NCI-H2107 treated with DMSO at 0.1 percent for 48 hours (cell line): Measurements from ENCODE around the gene ULBP1.
"Not testable (repeated sequence)": the region's sequence is repeated elsewhere in the genome, so short reads cannot be mapped to it uniquely, and the experiment has no call there.

Source experiments
- DNase-seq: peaks from one replicate; lab custom pipeline; 2025; ENCODE audit not compliant: unreplicated experiment; lab: John Stamatoyannopoulos, UW

Gene ULBP1

DNA sequence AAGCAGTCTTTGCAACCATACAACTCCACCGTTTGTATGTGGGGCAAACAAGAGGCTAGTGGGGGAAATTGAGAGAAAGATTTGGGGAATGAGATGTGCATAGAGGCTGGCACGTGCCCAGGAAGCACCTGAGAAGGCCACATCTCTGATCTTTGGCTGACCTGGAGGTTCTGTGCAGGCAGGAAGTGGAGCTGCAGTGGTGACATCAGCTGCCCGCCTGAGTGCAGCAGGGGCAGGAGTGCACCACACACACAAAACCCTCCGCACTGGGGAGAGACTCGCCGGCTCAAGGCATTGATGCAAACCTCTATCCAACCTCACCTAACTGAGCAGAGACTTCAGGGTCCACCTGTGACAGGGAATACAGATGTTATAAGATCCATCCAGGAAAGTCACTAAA is 10.7 kb downstream of the ULBP1 start:
- not testable (repeated sequence) for DNase-seq

DNA sequence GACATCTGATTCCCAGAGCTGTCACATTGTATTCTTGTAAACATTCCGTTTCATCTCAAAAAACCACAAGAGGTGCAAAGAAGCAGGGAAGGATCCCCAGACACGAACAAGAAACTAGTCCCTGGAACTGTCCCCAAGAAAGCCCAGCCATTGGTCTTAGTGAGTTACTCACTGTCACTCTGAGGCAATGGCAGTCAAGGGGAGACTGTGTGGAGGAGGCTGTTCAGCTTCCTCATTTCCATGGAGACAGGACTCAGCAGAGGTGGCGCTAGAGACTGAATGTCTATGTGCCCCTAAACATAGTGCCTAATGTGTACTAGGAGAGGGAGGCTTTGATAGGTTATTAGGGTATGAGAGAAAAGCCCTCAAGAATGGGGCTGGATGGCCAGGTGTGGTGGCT is 11.1 kb downstream of the ULBP1 start:
- no peak for DNase-seq

DNA sequence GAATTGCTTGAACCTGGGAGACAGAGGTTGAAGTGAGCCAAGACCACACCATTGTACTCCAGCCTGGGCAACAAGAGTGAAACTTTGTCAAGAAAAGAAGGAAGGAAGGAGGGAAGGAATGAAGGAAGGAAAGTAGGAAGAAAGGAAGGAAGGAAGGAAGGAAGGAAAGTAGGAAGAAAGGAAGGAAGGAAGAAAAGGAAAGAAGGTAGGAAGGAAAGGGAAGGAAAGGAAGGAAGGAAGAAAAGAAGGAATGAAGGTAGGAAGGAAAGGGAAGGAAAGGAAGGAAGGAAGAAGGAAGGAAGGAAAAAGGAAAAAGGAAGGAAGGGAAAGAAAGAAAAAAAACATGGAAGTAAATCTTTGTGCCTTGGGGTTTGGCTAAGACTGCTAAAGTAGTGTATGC is 11.7 kb downstream of the ULBP1 start:
- DNase-seq, result no peak

DNA sequence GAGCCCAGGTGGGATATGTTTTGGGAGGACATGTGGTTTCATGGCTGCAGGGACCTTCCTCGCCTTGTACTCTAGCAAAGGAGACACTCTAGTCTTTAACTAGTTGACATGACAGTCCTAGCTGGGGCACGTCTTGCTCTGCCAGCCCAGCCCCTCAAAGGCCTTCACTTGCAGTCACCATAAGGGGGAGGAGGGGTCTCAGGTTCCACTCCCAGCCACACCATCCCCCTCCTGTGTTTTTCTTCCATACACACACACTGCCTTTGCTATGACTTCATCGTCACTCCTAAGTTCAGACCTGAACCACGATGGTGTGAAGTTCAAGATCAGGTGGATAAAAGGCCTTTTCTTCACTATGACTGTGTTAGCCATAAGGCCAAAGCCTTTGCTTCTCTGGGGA is 13.5 kb downstream of the ULBP1 start:
- no peak for DNase-seq

DNA sequence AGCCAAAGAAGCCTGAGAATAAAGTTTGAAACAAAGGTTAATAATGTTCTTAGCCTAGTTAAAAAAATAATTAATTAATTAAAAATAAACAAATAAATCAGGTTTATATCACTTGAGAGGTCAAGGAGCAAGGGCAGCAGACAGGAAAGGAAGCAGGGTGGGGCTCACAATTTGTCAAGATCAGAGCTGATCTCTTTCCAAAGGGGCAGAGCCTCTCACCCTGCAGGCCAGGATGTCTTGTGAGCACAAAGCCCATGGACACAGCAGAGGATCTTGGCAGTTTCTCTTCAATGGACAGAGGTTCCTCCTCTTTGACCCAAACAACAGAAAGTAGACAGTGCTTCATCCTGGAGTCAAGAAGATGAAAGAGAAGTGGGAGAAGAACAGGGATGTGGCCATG is 14.9 kb downstream of the ULBP1 start:
- no peak for DNase-seq

DNA sequence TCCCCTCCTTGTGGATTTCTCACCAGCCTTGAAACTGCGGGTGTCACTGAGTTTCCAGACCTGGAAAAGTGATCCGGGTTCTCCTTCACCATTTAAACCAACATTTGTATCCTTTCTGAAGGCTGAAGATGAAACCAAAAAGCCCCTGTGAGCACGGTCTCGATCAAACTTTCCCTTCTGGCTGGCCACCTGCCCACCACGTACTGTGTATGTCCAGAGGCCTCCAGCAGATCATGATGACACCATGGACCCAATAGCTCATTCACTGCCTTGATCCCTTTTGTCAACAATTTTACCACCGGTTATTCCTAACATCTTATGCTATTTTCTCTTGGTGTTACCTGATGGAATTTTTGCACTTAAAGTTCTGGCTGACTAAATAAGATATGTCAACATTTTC is 15.6 kb downstream of the ULBP1 start:
- DNase-seq, result no peak

DNA sequence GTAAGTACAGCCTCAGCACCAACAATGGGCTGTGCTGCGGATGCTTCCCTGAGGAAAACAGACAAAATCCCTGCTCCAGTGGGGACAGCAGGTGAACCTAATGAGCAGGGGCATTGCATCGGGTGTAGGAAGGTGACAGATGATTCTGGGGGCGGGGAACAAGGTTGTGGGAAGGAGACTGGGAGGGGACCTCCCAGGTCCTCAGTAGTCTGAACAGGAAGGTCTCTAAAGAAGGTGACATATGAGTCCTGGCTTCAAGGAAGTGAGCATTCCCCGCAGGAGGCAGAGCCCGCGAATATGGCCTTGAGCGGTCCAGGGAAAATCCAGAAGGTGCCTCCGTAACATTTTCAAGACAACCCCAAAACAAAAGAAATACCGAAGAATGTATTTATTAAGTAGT is 19.4 kb downstream of the ULBP1 start:
- DNase-seq, result no peak

DNA sequence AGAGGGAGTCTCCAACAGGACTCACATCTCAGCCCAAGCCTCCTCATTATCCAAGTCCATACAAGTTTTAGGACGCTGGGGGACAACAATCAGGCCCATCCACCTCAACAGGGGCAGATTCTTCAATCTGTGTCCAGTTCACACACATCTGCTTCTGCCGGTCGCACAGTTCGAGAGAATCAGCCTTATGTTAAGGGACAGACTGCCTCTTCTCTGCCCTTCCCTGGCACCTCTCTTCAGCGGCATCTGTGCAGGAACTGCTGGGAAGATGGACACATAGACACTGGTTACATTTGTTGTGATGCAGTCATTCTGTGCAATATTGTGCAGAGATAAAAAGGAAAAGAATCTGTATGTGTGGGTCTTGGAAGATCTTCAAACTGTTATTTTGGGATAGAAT is 21.0 kb downstream of the ULBP1 start:
- no peak for DNase-seq

DNA sequence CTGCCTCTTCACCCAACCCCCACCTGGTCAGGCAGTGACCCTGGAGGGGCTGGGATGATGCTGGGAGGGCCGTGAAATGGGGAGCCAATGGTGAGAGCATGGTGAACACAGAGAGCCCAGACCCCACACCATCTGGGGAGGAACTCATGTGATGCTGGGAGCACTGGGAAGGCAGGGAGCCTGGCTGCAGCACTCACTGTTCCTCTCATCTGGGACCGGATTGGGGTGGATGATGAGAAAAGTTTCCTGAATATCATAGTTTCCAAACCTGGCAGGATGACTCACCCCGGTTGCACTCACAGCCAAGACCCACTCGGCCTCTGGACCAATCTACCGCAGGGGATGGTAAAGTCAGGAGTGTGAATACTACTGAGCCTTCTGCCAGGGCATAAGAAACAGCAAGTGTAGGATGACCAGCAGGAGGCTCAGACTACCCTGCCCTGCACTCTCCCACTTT is 21.8 kb downstream of the ULBP1 start:
- DNase-seq, result no peak

DNA sequence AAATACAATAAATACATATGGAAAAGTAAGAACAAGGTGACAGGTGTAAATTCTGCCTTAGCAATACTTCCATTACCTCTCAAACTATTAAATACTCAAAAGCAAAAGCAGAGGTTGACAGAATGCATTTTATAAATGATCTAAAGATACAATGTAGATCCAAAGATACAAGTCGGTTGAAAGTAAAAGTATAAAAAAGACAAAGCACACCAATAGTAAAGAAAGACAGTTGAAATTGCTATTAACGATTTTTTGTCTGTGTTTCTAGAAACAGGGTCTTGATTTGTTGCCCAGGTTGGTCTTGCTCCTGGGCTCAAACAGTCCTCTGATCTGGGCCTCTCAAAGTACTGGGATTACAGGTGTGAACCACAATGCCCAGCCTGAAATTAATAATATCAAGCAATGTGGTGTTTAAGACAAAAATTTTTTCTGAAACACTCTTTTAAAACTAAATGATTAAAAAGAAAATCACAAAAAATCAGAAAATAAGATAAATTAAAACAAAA is 23.9 kb downstream of the ULBP1 start:
- no peak for DNase-seq

DNA sequence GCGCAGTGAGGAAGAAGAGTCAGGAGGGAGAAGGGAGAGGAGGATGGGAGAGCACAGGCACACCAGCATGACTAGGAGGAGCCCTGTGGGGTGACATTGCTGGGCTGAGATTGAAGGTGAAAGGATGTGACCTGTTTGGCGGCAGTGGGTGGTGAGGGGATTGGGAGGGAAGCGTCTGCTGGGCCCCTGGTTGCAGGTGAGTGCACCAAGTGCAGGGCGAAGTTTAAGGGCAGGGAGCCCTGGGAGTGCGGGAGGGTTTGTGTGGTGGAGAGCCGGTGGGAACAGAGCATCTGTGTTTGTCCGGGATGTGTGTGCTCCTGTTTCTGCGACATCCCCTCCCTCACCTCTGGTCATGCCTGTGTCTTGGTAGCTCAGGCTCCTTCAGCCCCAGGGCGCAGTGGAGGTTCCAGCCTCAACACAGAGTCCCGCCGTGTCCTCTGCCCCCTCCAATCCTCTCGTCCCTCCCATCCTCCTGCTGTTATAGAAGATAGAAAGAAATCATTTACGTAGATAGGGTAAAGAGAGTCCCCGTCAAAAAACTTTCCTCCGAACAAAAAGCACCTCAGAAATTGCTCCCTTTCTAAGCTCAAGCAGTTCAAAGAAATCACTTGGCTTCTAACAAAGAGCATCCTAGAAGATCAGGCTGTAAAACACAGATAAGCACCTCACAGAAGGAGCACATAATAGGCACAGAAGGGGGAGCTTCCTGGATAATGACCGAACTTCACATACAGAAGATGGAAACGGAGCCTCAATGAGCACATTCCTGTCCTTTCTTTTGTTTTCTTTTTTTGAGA is 25.0 kb downstream of the ULBP1 start:
- no peak for DNase-seq

DNA sequence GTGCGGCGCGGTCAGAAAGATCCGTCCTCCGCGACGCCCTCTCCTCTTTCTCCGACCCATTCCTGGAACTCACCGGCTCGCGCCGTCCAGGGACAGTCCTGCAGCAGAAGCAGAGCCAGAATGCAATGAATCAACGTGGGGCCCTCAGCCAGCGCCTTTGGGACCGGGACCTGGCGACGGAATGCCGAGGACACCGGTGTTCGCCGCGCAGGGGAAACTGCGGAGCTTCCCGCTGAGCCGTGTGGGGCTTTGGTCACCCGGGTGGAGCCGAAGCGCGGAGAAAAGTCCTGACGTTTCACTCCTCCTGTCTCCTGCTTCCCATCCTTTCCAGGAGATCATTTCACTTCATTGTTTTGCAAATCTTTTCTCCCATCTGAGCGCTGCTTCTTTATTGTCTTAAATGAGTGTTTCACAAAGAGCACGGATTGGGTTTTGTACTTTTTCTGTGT is 26.5 kb downstream of the ULBP1 start:
- no peak for DNase-seq

DNA sequence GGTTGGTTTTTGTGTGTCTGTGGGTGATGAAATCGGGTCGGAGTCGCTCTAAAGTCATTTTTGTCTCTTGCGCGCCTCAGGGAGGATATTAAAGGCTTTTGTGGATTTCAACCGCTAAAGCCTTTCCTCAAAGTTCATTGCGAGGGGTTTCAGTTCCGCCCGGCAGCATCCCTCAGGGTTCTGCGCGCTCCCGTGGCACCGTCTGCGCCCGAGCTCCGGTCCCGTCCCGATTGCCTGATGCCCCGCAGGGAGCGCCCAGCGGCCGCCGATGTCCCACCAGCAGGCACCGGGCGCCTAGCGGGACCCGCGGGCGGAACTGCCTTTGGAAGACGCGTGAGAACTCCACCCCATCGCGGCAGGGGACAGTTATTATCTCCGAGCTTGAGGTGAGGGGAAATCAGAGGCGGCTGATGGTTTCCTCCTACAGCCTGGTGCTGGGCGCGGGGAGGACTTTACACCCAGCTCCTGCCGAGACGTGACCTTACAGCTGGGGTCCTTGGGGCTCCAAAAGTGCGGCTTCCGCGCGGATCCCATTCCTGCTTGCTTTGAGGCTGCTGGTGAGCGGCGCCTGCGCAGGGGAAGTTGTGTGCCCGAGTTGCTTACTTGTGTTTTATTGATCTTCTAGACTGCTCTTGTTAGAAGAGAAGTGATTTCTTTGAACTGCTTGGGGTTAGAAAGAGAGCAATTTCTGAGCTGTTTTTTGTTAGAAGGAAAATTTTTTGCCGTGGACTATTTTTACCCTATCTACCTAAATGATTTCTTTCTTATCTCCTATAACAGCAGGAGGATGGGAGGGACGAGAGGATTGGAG is 27.1 kb downstream of the ULBP1 start:
- DNase-seq, result no peak

DNA sequence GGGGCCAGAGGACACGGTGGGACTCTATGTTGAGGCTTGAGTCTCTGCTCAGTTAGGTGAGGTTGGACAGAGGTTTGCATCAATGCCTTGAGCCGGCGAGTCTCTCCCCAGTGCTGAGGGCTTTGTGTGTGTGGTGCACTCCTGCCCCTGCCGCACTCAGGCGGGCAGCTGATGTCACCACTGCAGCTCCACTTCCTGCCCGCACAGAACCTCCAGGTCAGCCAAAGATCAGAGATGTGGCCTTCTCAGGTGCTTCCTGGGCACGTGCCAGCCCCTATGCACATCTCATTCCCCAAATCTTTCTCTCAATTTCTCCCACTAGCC is 27.7 kb downstream of the ULBP1 start:
- not testable (repeated sequence) for DNase-seq

DNA sequence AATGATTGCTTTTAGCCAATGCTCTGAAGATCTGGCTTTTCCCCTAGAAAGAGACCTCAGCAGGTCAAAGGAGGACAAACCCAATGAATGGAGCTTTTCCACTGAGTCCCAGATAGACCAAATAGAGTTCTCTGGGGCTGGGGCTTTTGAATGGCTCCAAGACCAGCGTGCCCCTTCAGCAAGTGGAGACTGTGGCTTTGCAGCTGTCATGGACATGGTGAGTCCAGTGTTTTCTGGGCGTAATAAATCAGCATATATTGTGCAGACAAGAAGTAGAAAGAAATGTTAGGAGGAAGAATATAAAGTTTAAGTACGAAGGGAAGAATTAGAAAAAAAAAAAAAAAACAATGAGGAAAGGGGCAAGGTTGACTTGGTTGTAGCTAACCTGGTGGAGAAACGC is 28.1 kb downstream of the ULBP1 start:
- no peak for DNase-seq

DNA sequence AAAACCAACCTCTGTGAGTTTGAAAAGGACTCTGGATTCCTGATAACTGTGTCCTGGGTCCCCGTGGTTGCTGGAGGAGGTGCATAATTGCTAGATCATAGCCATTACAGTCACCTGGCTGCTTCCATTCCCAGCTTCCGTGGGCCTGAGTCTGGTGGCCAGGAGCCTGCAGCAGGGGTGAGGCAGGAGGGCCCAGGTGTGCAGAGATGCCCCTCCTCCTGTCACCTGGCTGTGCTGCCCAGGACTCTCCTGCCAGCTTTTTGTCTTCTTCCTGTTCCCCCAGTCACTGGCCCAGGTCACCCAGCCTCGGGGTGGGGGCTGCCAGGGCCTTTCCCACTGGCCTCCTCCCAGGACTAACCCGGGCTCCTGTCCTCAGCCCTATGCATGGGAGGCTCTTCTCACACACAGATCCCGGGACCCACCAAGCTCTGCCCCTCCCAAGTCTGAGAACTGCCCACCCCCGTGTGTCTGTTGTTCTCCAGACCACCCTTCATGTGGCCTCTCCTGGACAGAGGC is 31.6 kb downstream of the ULBP1 start:
- no peak for DNase-seq

DNA sequence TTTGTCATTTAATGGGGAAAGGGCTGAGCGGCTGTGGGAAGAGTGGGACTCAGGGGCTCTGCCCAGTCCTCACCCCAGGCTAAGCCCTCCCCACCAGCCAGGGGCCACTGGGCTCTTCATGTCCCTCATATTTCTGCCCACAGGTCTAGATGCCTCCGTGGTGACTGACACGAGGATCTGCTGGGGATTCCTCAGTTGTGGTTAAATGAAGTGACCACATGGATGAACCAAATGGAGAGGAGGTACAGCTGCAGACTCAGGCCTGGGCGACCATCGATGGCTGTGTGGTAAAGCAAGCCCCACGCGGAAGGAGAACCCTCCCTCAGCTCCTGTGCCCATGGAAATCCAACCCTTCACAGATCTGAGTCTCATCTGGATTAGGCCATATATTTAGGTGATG is 32.2 kb downstream of the ULBP1 start:
- DNase-seq, result no peak

DNA sequence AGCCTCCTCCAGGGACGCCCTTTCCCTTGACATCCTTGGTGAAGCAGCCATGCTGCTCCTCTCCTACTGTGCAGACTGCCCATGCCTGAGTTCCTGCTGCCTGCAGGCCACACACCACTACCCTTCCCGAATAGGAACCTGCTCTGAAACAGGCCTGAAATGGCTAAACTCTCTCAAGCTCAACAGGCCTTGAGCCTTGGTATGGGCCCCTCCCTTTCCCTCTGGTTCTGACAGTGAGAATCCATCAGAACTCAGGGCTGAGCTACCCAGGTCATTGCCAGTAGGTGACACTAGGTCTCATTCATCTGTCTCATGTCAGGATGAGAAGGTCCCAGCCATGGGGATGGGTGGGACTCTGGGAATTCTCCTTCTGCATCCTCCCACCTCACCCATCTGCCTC is 35.9 kb downstream of the ULBP1 start:
- DNase-seq, result no peak

DNA sequence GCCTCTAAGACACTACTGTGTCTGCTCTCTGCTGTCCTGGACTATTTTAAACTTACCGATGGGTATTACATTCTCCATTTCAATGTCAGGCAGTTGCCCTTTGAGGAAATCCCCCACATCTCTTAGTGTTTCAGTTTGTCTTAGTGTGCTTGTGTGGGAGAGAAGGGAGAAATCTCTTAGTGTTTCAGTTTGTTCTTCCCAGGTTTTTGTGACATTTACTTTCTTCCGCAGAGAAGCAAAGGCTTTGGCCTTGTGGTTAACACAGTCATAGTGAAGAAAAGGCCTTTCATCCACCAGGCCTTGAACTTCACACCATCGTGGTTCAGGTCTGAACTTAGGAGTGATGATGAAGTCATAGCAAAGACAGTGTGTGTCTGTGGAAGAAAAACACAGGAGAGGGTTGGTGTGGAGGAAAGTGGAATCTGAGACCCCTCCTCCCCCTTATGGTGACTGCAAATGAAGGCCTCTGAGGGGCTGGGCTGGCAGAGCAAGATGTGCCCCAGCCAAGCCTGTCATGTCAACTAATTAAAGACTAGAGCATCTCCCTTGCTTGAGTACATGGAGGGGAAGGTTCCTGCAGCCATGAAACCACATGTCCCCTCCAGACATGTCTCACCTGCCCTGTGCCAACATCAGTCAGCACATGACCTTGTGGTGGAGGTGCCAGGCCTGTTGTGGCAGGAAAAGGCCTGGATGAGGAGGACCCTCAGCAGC is 37.7 kb downstream of the ULBP1 start:
- no peak for DNase-seq

DNA sequence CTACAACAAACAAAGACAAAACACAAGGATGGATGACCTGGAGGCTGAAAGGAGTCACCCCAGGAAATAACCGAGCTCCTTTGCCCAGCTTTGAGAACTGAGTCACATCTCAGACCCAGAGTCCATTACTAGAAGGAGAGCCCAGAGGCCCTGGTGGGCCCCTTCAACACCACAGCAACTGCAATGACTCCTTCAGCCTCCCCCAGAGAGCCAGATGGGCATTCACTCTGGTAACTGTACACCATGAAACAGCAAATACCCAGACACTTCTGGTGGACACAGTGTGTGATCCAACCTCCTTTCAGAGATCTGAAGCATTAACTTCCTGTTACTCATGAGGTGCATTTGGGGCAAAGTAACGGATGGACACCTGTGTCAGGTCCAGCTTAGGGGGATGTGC is 39.0 kb downstream of the ULBP1 start:
- DNase-seq, result no peak

DNA sequence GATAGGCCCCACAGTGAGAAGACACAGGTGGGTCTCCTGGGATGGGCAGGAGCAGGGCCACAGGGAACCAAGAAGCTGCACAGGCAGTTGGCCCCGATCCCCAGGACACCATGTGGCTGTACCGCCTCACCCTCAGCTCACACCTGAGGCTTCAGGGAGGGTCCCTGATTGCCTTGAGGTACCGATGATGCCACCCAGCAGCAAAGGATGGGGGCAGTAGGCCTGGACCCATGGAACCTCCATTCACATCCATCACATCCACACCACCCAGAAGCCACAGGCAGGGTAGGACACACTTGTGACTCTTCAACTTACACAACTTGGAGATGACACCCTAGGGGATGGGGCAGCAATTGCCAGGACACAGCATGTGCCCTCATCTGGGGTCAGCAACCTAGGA is 39.9 kb downstream of the ULBP1 start:
- DNase-seq, result not testable (repeated sequence)
